Iris pigment epithelial cell (primary cell): ENCODE data around the gene SARDH.
"Not testable (repeated sequence)": the region's sequence is repeated elsewhere in the genome, so short reads cannot be mapped to it uniquely, and the experiment has no call there.

Experiments
- DNase-seq: peaks from one replicate; pipeline ENCODE4 v3.0.0-alpha.2; 2011; ENCODE audit warnings: low read depth

The SARDH gene

DNA sequence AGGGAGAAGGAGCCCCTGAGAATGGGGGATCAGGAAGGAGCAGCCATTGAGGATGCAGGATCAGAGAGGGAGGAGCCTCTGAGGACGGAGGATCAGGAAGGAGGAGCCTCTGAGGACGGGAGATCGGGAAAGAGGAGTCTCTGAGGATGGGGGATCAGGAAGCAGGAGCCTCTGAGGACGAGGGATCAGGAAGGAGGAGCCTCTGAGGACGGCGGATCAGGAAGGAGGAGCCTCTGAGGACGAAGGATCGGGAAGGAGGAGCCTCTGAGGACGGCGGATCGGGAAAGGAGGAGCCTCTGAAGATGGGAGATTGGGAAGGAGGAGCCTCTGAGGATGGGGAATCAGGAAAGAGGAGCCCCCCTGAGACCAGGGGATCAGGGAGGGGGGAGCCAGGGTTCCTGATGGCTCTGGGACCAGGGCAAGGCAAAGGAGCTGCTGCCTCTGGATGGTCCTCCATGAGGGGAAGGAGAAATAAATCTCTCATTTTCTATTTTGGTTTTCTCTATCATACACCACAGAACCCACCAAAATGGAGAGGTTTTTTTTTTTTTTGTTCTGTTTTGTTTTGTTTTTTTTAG lies 22.6 kb upstream of the SARDH start:
- DNase-seq: no peak

GRCh38 chr9:133759946-133760345 lies 21.8 kb upstream of the SARDH start:
- DNase-seq: no peak

GRCh38 chr9:133759146-133759900 lies 21.2 kb upstream of the SARDH start:
- DNase-seq: peak; percentile 39

DNA sequence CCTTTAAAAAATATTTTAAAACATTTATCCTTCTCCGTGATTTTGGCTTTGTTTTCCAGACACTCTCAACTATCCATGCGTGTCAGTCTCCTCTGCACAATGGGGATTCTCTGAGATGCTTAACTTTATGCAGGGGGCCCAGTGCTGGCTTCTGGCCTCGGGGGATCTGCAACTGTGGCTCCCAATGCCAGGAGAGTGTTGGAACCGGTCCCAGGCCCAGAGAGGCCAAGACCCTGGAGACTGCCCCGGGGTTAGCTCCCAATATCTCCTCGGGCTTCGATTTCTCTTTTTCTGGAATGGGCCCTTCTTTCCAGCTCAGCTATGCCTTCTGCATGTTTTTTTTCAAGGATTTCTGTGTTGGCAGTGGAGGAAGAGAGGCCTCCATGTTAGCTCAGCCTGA lies 20.1 kb upstream of the SARDH start:
- DNase-seq: no peak

DNA sequence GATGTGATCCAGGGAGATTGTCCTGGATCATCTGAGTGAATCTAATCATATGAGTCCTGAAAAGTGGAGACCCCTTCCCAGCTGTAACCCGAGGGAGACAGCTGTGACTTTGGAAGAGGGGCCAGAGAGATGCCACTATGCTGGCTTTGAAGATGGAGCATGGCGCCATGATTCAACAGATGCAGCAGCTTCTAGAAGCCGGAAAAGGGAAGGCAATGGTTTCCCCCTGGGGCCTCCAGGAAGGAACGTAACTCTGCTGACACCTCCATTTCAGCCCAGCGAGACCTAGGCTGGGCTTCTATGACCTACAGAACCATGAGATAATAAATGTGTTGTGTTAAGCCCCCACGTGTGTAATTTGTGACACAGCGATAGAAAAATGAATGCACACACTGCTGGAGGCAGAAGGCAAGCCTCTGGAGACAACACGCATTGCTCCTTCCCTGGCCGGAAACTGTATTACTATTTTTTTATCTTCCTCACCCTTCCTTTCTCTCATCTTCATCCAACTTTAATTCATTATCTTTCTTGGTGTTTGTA lies 16.6 kb upstream of the SARDH start:
- DNase-seq: no peak

GRCh38 chr9:133754187-133754586 lies 16.0 kb upstream of the SARDH start:
- DNase-seq: no peak

DNA sequence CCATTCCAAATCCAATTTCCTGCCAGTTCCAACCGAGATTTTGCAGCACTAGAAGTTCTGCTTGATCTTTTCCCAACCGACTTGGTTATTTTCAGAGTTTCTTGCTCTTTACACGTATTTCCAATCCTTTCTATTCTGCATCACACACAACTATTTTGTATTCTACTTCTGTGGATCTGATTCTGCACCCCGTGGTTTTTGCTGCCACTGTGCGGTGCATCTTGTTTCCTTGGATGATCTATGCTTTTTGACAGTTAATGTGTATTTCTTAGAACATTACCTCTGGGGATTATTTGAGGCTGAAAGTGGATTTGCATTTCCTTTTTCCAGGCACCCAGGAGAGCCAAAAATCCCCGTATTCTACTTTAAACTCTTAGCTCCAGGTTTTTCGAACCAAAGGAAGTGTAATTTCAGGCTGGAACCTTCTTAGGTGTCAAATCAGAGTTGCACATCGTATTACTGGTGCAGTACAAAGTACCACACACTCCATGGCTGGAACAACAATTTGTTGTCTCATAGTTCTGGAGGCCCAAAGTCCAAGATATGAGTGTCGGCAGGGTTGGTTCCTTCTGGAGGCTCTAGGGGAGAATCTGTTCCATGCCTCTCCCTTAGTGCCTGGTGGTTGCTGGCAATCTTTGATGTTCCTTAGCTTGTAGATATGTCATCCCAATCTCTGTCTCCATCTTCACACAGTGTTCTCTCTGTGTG lies 14.7 kb upstream of the SARDH start:
- DNase-seq: no peak

DNA sequence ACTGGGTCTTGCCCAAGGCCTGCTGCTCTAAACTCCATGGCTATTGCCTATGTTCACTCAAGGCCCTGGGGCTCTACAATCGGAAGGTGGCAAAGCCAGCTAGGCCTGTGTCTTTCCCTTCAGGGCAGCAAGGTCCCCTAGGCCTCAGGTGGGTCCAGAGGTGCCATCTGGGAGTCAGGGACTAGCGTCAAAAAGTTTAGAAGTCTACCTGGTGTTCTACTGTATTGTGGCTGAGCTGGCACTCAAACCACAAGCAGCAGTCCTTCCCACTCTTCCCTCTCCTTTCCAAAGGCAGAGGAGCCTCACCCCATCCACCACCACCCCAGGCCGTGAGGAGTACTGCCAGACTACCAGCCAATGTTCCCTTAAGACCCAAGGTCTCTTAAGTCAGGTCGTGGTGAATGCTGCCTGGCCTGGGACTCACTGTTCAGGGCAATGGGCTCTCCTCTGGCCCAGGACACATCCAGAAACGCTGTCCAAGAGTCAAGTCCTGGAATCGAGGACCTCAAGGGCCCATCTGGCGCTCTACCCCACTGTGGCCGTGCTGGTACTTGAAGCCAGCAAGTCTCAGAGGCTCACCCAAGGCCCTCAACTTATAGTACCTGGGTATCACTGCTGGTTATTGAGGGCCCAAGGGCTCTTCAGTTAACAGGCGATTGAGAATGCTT lies 13.0 kb upstream of the SARDH start:
- DNase-seq: no peak

GRCh38 chr9:133747309-133747708 lies 9.2 kb upstream of the SARDH start:
- DNase-seq: no peak

DNA sequence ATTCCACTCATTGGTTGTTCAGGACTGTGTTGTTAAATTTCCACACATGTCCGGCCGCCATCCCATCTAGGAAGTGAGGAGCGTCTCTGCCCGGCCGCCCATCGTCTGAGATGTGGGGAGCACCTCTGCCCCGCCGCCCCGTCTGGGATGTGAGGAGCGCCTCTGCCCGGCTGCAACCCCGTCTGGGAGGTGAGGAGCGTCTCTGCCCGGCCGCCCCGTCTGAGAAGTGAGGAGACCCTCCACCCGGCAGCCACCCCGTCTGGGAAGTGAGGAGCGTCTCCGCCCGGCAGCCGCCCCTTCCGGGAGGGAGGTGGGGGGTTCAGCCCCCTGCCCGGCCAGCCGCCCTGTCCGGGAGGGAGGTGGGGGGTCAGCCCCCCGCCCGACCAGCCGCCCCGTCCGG lies 6.4 kb upstream of the SARDH start:
- not testable (repeated sequence) for DNase-seq

DNA sequence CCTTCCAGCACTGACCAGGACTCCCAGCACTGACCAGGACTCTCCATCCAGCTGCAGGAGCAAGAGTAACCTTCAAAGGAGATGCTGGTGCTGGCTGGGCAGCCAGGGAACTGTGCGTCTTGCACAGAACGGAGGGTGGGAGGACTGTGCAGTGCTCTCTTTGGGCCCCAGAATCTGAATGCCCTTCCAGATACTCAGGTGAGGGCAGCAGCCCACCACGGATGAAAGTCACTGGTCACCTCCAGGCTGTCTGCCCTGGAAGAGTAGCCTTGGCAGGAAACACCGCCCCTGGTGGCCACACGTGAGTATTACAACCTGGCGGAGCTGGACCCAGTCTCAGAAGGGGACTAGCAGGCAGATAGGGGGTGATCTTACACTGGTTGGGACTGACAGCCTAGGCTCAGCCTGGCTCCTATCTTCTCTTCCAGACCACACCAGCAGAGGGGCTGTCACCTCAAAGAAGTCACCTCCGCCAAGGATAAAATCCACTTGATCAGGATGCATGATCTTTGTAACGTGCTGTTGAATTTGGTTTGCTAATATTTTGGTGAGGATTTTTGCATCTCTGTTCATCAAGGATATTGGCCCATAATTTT lies 4.8 kb upstream of the SARDH start:
- DNase-seq: peak; percentile 56

- no peak for DNase-seq
These were observed 4.1 kb upstream of the SARDH start for GRCh38 chr9:133742251-133742650.

GRCh38 chr9:133741716-133742115 lies 3.6 kb upstream of the SARDH start:
- no peak for DNase-seq

DNA sequence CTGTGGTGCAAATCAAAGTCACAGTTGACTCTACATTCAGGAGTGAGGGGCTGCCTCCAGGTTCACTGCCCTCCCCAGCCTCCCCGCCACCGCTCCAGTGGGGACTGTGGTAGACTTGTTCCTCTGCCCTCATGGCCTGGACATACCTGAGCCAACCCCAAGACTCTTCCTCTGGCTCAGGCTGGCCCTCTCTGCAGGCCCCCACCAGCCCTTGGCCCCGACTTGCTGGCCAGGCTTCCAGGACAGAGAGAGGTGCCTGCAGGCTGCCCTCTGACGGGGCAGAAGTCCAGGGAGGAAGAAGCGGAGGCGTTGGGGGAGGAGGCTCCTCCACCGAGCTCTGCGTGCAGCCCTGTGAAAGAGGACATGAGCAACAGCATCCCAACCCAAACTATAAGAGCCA lies 2.8 kb upstream of the SARDH start:
- no peak for DNase-seq

DNA sequence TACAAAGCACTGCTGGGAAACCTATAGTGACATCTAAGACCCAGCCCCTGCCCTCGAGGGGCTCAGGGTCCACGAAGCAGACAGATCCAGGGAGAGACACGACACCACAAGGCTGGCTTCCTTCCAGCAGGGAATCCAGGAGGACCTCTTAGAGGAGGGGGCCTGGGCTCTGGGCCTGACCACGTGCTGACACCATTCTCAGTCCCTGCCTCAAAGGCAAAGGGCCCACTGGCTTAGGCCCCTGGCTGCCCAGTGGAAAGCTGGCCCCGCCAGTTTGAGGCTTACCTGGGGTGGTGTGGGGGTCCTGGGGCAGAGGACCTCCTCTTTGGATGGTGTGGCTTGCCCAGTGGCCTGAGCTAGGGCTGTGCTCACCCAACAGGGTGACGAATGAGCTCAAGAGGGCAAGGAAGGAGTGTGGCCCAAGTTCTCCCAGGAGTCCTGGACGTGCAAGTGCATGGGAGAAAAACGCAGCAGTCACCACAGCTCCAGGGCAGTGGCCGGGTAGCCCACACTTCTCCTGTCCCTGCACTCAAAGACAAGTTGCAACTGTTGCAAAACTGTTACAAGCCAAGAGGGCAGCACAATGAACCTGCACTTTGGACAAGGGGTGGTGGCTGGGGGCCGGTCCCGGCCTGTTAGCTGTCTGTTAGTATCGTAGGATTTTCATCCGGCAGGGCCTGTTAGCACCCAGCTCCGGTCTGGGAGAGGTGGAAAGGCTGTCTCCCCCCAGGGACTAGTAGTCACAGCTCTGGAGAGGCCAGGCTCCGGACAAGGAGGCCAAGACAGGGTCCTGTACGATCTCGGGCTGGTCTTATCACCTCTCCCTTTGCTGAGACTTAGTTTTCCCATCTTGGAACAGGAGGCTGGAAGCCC lies 1.5 kb upstream of the SARDH start:
- no peak for DNase-seq

DNA sequence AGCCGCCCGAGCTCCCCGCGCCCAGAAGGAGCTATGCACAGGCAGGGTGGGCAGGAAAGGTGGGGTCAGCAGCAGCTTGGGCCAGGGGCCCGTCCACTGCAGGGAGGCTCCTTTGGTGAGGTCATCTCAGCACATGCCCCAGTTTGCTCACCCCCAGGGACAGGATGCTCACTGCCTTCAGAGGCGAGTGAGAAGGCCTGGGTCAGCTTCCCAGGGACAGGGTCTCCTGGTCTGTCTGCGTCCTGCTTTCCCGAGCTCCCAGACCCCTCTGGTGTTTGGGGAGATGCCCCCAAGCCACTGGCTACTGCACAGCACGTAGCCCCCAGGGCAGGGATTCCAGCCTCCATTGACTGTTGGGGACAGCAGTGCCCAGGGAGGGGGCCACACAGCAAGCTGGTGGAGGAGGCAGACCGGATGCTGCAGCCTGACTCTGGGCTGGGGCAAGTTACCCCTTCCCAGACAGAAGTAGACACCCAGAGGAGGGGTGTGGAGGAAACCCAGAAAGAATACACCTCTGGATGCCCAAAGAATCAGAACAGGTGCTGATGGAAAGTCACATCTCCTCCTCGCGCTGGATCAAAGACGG lies 581 bp upstream of the SARDH start:
- no peak for DNase-seq

DNA sequence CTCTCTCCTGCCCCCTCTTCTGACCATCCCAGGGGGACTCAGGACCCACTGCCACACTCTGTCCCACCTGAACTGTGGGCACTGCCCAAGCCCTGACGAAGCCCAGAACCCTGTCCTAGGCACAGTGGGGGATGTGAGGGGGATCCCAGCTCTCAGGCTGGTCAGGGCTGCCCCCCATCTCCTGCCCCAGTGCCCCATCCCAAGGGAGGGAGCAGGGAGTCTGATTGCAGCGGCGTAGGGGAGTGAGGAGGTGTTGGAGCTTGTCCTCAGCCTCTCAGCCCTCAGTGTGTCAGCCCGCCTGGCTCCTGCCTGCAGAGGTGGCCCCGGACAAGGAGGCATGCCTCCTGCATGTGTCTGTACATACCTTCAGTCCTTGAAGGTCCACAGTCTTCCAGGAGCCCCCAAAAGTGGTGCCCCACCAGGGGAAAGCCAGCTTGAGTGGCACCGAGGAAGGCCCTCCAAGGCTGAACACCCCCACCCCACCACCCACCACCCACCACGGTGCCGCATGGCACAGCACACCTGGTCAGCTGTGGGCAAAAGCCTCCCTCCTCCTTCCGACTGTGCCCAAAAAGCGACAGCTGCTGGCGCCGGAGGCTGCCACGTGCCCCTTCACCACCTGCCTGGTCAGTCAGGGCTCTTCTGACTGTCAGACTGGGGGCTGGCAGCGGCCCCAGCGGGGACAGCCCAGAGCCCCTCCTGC lies 930 bp downstream of the SARDH start:
- no peak for DNase-seq

DNA sequence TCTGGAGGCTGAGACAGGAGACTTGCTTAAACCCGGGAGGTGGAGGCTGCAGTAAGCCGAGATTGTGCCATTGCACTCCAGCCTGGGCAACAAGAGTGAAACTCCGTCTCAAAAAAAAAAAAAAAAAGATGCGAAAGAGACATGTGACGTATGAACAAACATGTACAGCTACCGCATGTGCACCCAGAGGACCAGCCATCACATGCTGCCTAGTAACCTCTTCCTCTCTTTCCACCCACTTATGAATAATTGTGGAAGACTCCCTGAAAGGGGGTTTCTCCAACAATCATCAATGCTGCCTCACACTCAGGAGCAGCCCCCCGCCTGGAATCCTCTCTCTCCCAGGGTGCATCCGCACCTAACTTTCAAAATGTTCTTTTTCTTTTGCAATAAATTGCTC lies 2.2 kb downstream of the SARDH start:
- no peak for DNase-seq

- no peak for DNase-seq
These were observed 2.8 kb downstream of the SARDH start for GRCh38 chr9:133735415-133735775.
